Heart right ventricle (tissue), 16 donors: ENCODE data around the gene KCNA3. TPM values are rescaled to one million over a fixed set of nuclear protein-coding genes. Genes with fewer than 3 reads are reported as not detected.
"Not testable (repeated sequence)": the region's sequence is repeated elsewhere in the genome, so short reads cannot be mapped to it uniquely, and the experiment has no call there.

ENCODE experiments used
- ATAC-seq, 8 donors: fragments of 200-7000 bp; cut with Tn5 transposase; one replicate each; pipeline ENCODE4 v1.9.1; 2020; ENCODE audit warnings: mild to moderate bottlenecking in 8 of 8, moderate library complexity in 8 of 8, moderate number of reproducible peaks in 1 of 8
- DNase-seq, 2 donors: peaks; one replicate each; pipeline ENCODE4 v3.0.0-alpha.2; 2020
- H3K27ac ChIP-seq, 10 donors: fragments of 200-600 bp; sonication (generic) in 2 of 10; one replicate each; pipeline versions ENCODE4 v1.5.0 to v1.8.0; 2020 to 2022; ENCODE audit warnings: mild to moderate bottlenecking in 3 of 10
- H3K27me3 ChIP-seq, 7 donors: fragments of 200-600 bp; one replicate each; pipeline ENCODE4 v1.8.0; 2021 to 2022; ENCODE audit warnings: mild to moderate bottlenecking in 2 of 7
- H3K36me3 ChIP-seq, 9 donors: fragments of 200-600 bp; sonication (generic) in 1 of 9; one replicate each; pipeline versions ENCODE4 v1.5.0 to v1.8.0; 2020 to 2022; ENCODE audit warnings: mild to moderate bottlenecking in 2 of 9
- H3K4me1 ChIP-seq, 9 donors: fragments of 200-600 bp; sonication (generic) in 1 of 9; one replicate each; pipeline versions ENCODE4 v1.5.0 to v1.8.0; 2020 to 2022; ENCODE audit warnings: mild to moderate bottlenecking in 4 of 9
- H3K4me3 ChIP-seq, 10 donors: fragments of 200-600 bp; sonication (generic) in 2 of 10; one replicate each; pipeline versions ENCODE4 v1.5.0 to v1.8.0; 2020 to 2022; ENCODE audit warnings: mild to moderate bottlenecking in 7 of 10, moderate library complexity in 2 of 10
- H3K9me3 ChIP-seq, 11 donors: fragments of 200-600 bp in 10 of 11; sonication (generic) in 2 of 11; one replicate each; pipeline versions ENCODE4 v1.5.0 to v1.8.0; 2013 to 2022; ENCODE audit warnings: mild to moderate bottlenecking in 2 of 11, control low read depth in 1 of 11, moderate library complexity in 1 of 11
- WGBS, 2 donors: extraction: QIAGEN DNeasy Blood & Tissue Kit; methylation state at CpG; one replicate each; pipeline ENCODE4 v1.1.7; 2013; ENCODE audit warnings: inconsistent platforms in 1 of 2; 5-methylcytosine and 5-hydroxymethylcytosine counted together
- intact Hi-C, 10 donors: fragments of 100-400 bp; cut with DNase I; formaldehyde crosslinking; loops; one replicate each; pipeline versions ENCODE4 v1.11.1 to v1.14.2; 2022
- polyA plus RNA-seq, 2 donors: library from polyadenylated mRNA; stranded (reverse); fragments of 200-250 nt; gene quantifications; one replicate each; pipeline ENCODE4 v1.2.3, GENCODE V29; 2013
- total RNA-seq, 10 donors: library from RNA; stranded (reverse); fragmentation: NEBNext Ultra II Directional in 3 of 10; extraction: Animal tissue kit (Norgen Biotek cat#: 25700) in 3 of 10; gene quantifications; one replicate each; pipeline versions ENCODE4 v1.2.1 to v1.2.4, GENCODE V29; 2021 to 2023
- TF ChIP-seq, protein P1 (sequence below), 9 donors: fragments of 200-600 bp; sonication (generic) in 2 of 9; IDR thresholded peaks; one replicate each; pipeline versions ENCODE4 v1.5.0 to v1.8.0; 2021 to 2022; ENCODE audit warnings: antibody characterized with exemption in 9 of 9, mild to moderate bottlenecking in 5 of 9, moderate library complexity in 1 of 9
- donor health status: Arrhythmogenic right ventricular cardiomyopathy.
- donor health status: ischemic (EF 13 %, LVEDD 7.1; RV severe dilation, severe dysfunction).
- donor health status: healthy with polysubstance abuse.
- donor health status: DM: no; HTN: yes; CAD: no.
- donor health status: DM: no; HTN: no; CAD: no.
- donor health status: ischemic (EF 25% LVEDD 6.9; RV normal size, moderate dysfunction).
- donor health status: ischemic (EF 25% LVEDD 5.7; RV mildly dilated, moderate dysfunction).
- donor health status: healthy.
- donor health status: DM: yes; HTN: yes; CAD: no.
- donor health status: Ischemic cardiomyopathy.
- donor health status: ischemic (EF 35%, LVEDD 5.7; RV mildly dilated, moderate dysfunction).
- donor health status: nonischemic (EF 11% LVEDD 7.7; RV severe dilation, severe dysfunction).
- donor health status: DM: yes; HTN: yes; CAD: no.
- donor health status: PGD.
- donor health status: ischemic (EF 29% LVEDD 5.4; RV normal size, mild dysfunction).
- donor health status: nonischemic (EF 23%, LVEDD 6.1; RV moderate dilation, normal function).

KCNA3 gene
- total and polyA plus RNA-seq, 12 donors: 0.04 to 1.8 (median 0.40) TPM; not detected in 2

DNA sequence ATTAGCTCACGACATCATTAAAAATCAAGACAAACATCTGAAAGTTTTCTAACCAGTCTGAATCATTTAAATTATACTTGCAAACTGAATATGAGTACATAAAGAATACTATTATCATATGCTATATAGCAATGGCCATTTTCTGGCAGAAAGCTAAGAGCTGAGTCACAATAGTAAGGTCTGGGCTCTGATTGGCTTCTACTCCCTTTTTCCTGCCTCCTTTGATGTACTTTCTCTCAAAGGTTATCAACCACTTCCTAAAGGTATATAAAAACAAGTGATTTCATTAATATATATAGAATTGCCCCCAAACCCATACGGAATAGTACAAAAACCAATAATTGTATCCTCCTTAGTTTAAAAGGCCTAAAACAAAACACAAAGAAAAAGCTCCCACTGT lies 7.0 kb downstream of the KCNA3 start:
- TF ChIP-seq, protein P1, sequence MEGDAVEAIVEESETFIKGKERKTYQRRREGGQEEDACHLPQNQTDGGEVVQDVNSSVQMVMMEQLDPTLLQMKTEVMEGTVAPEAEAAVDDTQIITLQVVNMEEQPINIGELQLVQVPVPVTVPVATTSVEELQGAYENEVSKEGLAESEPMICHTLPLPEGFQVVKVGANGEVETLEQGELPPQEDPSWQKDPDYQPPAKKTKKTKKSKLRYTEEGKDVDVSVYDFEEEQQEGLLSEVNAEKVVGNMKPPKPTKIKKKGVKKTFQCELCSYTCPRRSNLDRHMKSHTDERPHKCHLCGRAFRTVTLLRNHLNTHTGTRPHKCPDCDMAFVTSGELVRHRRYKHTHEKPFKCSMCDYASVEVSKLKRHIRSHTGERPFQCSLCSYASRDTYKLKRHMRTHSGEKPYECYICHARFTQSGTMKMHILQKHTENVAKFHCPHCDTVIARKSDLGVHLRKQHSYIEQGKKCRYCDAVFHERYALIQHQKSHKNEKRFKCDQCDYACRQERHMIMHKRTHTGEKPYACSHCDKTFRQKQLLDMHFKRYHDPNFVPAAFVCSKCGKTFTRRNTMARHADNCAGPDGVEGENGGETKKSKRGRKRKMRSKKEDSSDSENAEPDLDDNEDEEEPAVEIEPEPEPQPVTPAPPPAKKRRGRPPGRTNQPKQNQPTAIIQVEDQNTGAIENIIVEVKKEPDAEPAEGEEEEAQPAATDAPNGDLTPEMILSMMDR (IDR thresholded peaks at IDR 0.05): no peak
- H3K27me3 ChIP-seq: peaks cover 0 to 74% (median 30%) of the 10 kb centered on the region in 7 donors
- no peak for ATAC-seq
- DNase-seq: no peak
- H3K27ac ChIP-seq: peak overlapping the region in 1 of 10 donors; percentile 22
- H3K4me1 ChIP-seq: peaks cover 0 to 15% (median 0%) of the 10 kb centered on the region in 9 donors
- WGBS, 2 donors: 85 to 89% methylated on average over 2 of the region's 2 CpGs
- intact Hi-C loops: no loop called here
- H3K9me3 ChIP-seq: no peaks in the 10 kb centered on the region
- H3K36me3 ChIP-seq: no peaks in the 10 kb centered on the region
- H3K4me3 ChIP-seq: no peak overlapping the region

DNA sequence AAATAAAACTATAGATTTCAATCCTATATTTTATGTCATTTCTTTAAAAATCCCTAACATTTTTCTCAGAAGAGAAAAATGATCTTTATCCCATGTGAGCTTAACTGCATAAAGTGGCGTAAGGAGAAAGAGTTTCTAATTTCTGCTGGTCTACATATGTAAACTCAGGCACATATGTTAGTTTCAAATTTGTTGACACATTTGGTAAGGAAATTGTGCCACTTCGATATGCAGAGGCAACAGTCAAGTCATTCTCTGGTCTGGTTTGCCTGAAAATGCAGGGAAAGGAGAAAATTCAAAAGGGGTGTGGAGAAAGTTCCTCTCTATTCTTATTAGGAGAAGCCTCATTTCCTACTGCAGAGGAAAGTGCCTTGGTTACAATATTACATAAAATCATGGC lies 11.5 kb downstream of the KCNA3 start:
- WGBS, 2 donors: 87 to 88% methylated on average over 2 of the region's 2 CpGs
- no peak overlapping the region for H3K27ac ChIP-seq

DNA sequence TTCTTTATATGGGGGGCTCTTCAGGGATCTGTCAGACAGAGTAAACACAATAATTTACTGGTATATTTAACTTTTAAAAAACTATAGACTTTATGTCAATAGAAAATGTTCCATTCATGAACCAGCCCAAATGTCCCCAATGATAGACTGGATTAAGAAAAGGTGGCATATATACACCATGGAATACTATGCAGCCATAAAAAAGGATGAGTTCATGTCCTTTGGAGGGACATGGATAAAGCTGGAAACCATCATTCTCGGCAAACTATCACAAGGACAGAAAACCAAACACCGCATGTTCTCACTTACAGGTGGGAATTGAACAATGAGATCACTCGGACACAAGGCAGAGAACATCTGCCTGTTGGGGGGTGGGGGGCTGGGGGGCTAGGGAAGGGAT lies 15.2 kb downstream of the KCNA3 start:
- DNase-seq, ATAC-seq, H3K4me1 ChIP-seq, intact Hi-C loops, H3K27ac ChIP-seq, H3K4me3 ChIP-seq, H3K9me3 ChIP-seq: not testable (repeated sequence)
- peaks cover 0 to 12% (median 0%) of the 10 kb centered on the region in 9 donors for H3K36me3 ChIP-seq
- peaks cover 0 to 13% (median 0%) of the 10 kb centered on the region in 7 donors for H3K27me3 ChIP-seq
- WGBS, 2 donors: 89 to 91% methylated on average over 3 of the region's 3 CpGs

More for the DNA sequence above, 11.5 kb downstream of the KCNA3 start:
- Histone ChIP-seq H3K36me3 (peaks cover 0 to 12% (median 0%) of the 10 kb centered on the region in 9 donors), H3K27me3 (peaks cover 0 to 38% (median 8%) of the 10 kb centered on the region in 7 donors), H3K4me1 (no peaks in the 10 kb centered on the region), H3K4me3 (no peak overlapping the region), H3K9me3 (no peaks in the 10 kb centered on the region)
- no peak for ATAC-seq
- TF ChIP-seq, protein P1 (IDR thresholded peaks at IDR 0.05): no peak
- intact Hi-C loops: no loop called here
- DNase-seq: no peak

DNA sequence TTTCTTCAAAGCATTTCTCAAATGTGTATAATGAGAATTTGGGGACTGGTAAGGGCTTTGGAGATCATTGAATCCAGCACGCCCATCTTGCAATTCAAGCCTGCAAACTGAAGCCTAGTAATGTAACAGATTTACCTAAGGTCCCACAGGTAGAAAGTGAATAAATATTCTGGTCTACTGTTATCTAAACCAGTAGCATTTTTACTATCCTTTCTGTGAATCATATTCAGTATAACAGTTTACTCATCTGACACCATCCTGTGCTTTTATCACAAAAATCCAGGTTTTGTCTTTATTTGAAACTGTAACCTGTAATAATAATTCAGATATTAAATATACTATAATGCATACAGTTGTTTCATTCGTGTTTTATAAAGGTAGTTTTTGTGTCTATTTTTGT lies 17.4 kb downstream of the KCNA3 start:
- WGBS, 2 donors: 62 to 70% methylated on average over 2 of the region's 2 CpGs
- ATAC-seq (no peak), DNase-seq (no peak)
- Histone ChIP-seq H3K36me3 (peaks cover 0 to 12% (median 0%) of the 10 kb centered on the region in 9 donors), H3K4me3 (no peak overlapping the region), H3K4me1 (peaks cover 0 to 2% (median 0%) of the 10 kb centered on the region in 9 donors), H3K9me3 (no peaks in the 10 kb centered on the region), H3K27me3 (peaks cover 0 to 13% (median 0%) of the 10 kb centered on the region in 7 donors), H3K27ac (no peak overlapping the region)
- intact Hi-C loops: no loop called here
- TF ChIP-seq, protein P1 (IDR thresholded peaks at IDR 0.05): no peak

DNA sequence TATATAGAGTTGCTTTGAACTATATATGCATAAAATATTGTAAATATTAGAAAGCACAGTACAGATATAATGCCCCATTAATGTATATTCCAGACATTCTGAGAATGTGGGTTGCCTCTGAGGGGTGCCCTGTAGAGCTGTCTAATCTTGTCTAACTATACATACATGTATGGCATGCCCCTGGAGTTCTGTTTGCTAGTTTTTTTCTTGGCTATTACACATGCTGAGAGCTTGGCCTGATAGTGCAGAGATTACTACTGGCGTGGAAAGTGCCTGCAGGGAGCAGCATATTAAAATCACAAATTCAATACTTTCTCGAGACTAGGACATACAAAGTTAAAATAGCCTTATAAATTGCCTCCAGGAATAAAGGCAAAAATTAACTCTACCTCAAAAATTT lies 24.1 kb downstream of the KCNA3 start:
- Histone ChIP-seq H3K27ac (no peak overlapping the region), H3K36me3 (no peaks in the 10 kb centered on the region), H3K4me3 (no peak overlapping the region), H3K9me3 (peaks cover 0 to 2% (median 0%) of the 10 kb centered on the region in 11 donors), H3K27me3 (peaks cover 0 to 7% (median 0%) of the 10 kb centered on the region in 7 donors), H3K4me1 (peaks cover 0 to 37% (median 20%) of the 10 kb centered on the region in 9 donors)
- ATAC-seq (no peak), DNase-seq (no peak)
- intact Hi-C loops: no loop called here
- WGBS, 2 donors: 67 to 80% methylated on average over 2 of the region's 2 CpGs
- TF ChIP-seq, protein P1 (IDR thresholded peaks at IDR 0.05): no peak
